Ectodermal cell (in vitro differentiated cells): Measurements from ENCODE around the gene TGFBI.

Experiments
- H3K27ac ChIP-seq: 2 replicates; pipeline ENCODE4 v1.7.0; 2013; ENCODE audit warnings: mild to moderate bottlenecking, low read depth, low read length; ENCODE audit not compliant: insufficient read depth, poor library complexity, severe bottlenecking
- H3K27me3 ChIP-seq: 2 replicates; pipeline ENCODE4 v1.7.0; 2013; ENCODE audit warnings: mild to moderate bottlenecking, low read length; ENCODE audit not compliant: insufficient read depth, control insufficient read depth, poor library complexity, severe bottlenecking
- H3K36me3 ChIP-seq: one replicate; pipeline ENCODE4 v1.7.0; 2013; ENCODE audit warnings: low read length; ENCODE audit not compliant: control insufficient read depth, insufficient read depth
- H3K4me1 ChIP-seq: one replicate; pipeline ENCODE4 v1.7.0; 2013; ENCODE audit warnings: low read length; ENCODE audit not compliant: control insufficient read depth, insufficient read depth
- H3K4me3 ChIP-seq: 2 replicates; pipeline ENCODE4 v1.7.0; 2013; ENCODE audit warnings: low read depth, low read length, control low read depth; ENCODE audit not compliant: insufficient read depth
- H3K9me3 ChIP-seq: 2 replicates; pipeline ENCODE4 v1.7.0; 2013; ENCODE audit warnings: mild to moderate bottlenecking, low read length, moderate library complexity; ENCODE audit not compliant: control insufficient read depth
- WGBS, 2 experiments: methylation state at CpG; one replicate each; pipeline ENCODE4 v1.1.7; 2013; ENCODE audit warnings: missing lambda C conversion rate in 2 of 2; 5-methylcytosine and 5-hydroxymethylcytosine counted together

The TGFBI gene

DNA sequence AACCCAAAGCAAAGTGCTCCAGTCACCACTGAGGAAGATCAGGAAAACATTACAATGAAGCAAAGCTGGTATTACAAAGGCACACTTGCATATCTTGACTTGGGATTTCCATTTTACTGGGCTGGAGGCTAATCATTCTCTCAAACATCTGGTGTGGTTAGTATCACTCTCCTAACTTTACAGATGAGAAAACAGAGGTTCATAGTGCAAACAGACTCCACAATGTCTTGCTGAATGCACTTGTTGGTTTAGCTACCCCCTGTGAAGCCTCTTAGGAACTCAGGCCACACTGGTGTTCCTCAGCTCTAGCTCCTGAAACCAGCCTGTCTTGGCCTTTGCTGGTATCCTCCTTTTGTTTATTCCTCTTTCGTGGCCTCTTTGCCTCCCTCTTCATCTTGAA, 74.3 kb downstream of the TGFBI start:
- WGBS, 2 experiments = 92 to 100% methylated on average over 1 of the region's 1 CpG
- Histone ChIP-seq H3K4me1 (no peaks in the 10 kb centered on the region), H3K27me3 (no peaks in the 10 kb centered on the region), H3K4me3 (no peak overlapping the region), H3K36me3 (no peaks in the 10 kb centered on the region), H3K9me3 (no peaks in the 10 kb centered on the region), H3K27ac (no peak overlapping the region)

DNA sequence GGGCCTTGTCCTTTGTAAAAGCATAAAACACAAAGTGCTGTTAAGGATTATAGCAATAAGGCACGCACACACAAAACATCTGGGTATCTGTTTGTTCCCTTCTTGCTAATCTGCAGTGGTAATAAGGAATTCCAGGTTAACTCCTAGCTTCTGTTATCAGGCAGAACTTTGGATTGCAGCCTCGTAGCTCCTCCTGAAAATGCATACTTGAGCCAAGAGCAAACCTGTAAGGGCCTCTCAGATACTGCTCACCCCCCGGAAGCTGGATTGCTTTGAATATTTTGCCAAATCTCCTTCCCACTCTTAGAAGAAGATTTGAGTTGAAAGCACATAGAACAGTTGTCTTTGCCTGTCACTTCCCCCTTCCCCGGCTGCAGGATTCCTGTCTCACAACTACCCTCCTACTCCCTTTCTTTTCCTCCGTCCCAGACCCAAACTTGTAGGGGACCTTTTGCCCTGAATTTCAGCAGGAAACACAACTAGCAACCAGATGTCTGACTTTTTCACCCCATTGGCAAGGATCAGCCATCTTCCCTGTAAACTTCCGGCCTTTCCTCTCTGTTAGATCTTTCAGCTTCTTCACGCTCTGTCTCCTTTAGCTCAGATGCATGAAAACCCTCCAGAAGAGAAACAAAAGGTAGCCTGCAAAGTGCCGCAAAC, 75.6 kb downstream of the TGFBI start:
- Histone ChIP-seq H3K27me3 (no peaks in the 10 kb centered on the region), H3K4me3 (no peak overlapping the region), H3K4me1 (no peaks in the 10 kb centered on the region), H3K36me3 (no peaks in the 10 kb centered on the region), H3K27ac (no peak overlapping the region), H3K9me3 (no peaks in the 10 kb centered on the region)
- 75 to 80% methylated on average over 8 of the region's 8 CpGs for WGBS, 2 experiments

DNA sequence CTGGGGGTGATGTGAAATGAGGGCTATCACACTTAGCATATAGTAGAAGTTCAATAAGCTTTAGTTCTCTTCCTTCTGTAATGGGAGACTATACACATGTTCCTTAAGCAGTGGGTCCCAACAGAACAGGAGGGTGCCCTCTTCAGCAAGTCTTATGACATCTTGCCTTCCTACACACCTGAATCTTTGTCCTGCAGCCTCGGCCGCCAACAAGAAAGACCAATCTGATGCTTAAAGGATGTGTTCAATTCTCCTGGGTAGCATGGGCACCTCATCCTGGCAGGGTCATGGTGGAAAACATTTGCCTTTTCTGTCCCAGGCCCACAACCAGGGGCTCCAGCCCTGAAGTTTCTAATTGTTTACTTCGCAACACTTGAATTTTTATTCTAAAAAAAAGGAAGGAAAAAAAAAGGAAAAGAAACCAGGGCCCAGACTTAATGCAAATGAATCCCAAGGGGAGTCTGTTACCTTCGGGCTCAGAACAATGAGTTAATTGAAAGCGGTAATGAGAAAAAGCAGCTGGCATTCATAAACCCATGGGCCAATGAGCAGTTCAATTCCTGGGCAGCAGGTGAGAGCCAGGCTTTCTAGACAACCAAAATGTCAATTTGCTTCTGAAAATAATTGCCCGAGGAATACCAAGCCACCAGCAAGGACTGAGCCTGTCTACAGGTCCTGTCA, 77.7 kb downstream of the TGFBI start:
- no peaks in the 10 kb centered on the region for H3K27me3 ChIP-seq
- H3K36me3 ChIP-seq = no peaks in the 10 kb centered on the region
- H3K9me3 ChIP-seq = no peaks in the 10 kb centered on the region
- WGBS, 2 experiments = 80% methylated on average over 6 of the region's 6 CpGs
- no peak overlapping the region for H3K27ac ChIP-seq
- no peaks in the 10 kb centered on the region for H3K4me1 ChIP-seq
- H3K4me3 ChIP-seq = no peak overlapping the region

DNA sequence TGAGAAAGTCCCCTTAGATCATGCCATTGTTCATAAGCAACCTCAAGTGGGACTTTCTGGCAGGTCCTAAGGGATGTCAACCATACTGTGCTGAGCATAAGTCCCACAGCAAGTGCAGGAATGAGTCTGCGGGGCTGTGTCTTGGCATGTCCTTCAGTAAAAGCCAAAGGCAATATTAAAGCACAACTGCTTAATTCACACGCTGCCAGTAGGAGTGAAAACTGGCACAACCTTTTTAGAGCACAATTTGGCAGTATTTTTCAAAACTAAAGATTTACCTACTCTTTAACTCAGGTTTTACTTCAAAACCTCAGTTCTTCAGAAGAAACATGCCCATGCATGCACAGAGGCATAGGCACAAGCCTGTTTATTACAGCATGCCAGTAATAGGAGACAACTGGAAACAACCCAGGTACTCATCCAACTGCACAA, 79.4 kb downstream of the TGFBI start:
- 88 to 97% methylated on average over 2 of the region's 2 CpGs for WGBS, 2 experiments
- H3K4me3 ChIP-seq = no peak overlapping the region
- H3K27ac ChIP-seq = no peak overlapping the region
- H3K4me1 ChIP-seq = no peaks in the 10 kb centered on the region
- H3K27me3 ChIP-seq = no peaks in the 10 kb centered on the region
- no peaks in the 10 kb centered on the region for H3K36me3 ChIP-seq
- H3K9me3 ChIP-seq = no peaks in the 10 kb centered on the region

DNA sequence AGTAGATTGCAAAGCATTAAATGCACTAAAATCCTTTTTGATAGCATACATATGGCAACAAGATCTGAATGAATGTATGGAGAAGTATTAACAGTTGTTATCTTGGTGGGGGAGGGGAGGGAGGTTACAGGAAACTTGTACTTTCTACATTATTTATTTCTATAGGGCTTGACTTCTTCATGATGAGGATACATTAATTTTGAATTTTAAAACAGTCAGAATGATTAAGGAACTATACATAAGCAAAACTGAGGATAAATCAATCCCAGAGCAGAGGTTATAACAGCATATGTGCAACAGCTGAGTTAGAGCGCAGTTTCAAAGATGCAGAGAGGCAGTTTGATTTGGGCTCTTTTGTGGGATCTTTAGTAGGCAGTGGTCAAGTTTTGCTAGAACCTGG, 80.0 kb downstream of the TGFBI start:
- 95 to 97% methylated on average over 1 of the region's 1 CpG for WGBS, 2 experiments
- H3K27me3 ChIP-seq = no peaks in the 10 kb centered on the region
- no peaks in the 10 kb centered on the region for H3K36me3 ChIP-seq
- no peaks in the 10 kb centered on the region for H3K9me3 ChIP-seq
- H3K27ac ChIP-seq = no peak overlapping the region
- H3K4me3 ChIP-seq = no peak overlapping the region
- H3K4me1 ChIP-seq = no peaks in the 10 kb centered on the region

GRCh38 chr5:136109453-136110135, 80.8 kb downstream of the TGFBI start:
- no peaks in the 10 kb centered on the region for H3K36me3 ChIP-seq
- H3K4me3 ChIP-seq = no peak overlapping the region
- no peaks in the 10 kb centered on the region for H3K4me1 ChIP-seq
- WGBS, 2 experiments = 88 to 92% methylated on average over 5 of the region's 5 CpGs
- H3K27ac ChIP-seq = no peak overlapping the region
- no peaks in the 10 kb centered on the region for H3K27me3 ChIP-seq
- H3K9me3 ChIP-seq = no peaks in the 10 kb centered on the region
